Common myeloid progenitor, CD34-positive (primary cell): Measurements from ENCODE around the gene CNNM2.
A peak's percentile ranks its signal among the peaks of the same experiment; 100 is the strongest.

Source experiments
- CTCF ChIA-PET: fragments of 350-600 bp; sonication (Branson Sonifier 250); formaldehyde crosslinking; loops from one replicate; lab custom pipeline; 2021; ENCODE audit warnings: antibody characterized with exemption; lab: Charles Lee
- POLR2A ChIA-PET: fragments of 350-600 bp; sonication (Branson Sonifier 250); formaldehyde crosslinking; loops from one replicate; lab custom pipeline; 2021; ENCODE audit warnings: antibody characterized with exemption; lab: Charles Lee
- DNase-seq, 3 donors: peaks; one replicate each; pipeline versions ENCODE4 v3.0.0 to v3.0.0-alpha.2; 2013
- H3K27ac ChIP-seq, 2 experiments: 1 replicate in 1 of 2; 2 replicates in 1 of 2; pipeline ENCODE4 v1.7.0; 2013; ENCODE audit warnings: inconsistent platforms in 2 of 2, low read length in 2 of 2, mild to moderate bottlenecking in 2 of 2, low read depth in 1 of 2, moderate library complexity in 1 of 2; ENCODE audit not compliant: severe bottlenecking in 2 of 2, insufficient read depth in 1 of 2, poor library complexity in 1 of 2
- H3K27me3 ChIP-seq, 5 experiments: replicated peaks in 2 of 5; 1 replicate in 3 of 5; 2 replicates in 2 of 5; pipeline versions ENCODE4 v1.6.1 to v1.7.0; 2013; ENCODE audit warnings: low read length in 4 of 5, mild to moderate bottlenecking in 2 of 5, moderate library complexity in 2 of 5, inconsistent platforms in 1 of 5; ENCODE audit not compliant: insufficient read depth in 5 of 5, control insufficient read depth in 4 of 5
- H3K36me3 ChIP-seq, 4 experiments: 1 replicate in 2 of 4; 2 replicates in 2 of 4; pipeline versions ENCODE4 v1.6.1 to v1.7.0; 2013; ENCODE audit warnings: low read length in 3 of 4, control low read depth in 1 of 4, mild to moderate bottlenecking in 1 of 4; ENCODE audit not compliant: control insufficient read depth in 4 of 4, insufficient read depth in 4 of 4
- H3K4me1 ChIP-seq, 4 experiments: 1 replicate in 3 of 4; 2 replicates in 1 of 4; pipeline versions ENCODE4 v1.6.1 to v1.7.1; 2013; ENCODE audit warnings: low read length in 3 of 4, mild to moderate bottlenecking in 3 of 4, control low read depth in 1 of 4, inconsistent platforms in 1 of 4, moderate library complexity in 1 of 4; ENCODE audit not compliant: control insufficient read depth in 4 of 4, insufficient read depth in 4 of 4; ENCODE audit errors: control extremely low read depth in 1 of 4
- H3K4me3 ChIP-seq, 7 experiments: 1 replicate in 4 of 7; 2 replicates in 3 of 7; pipeline versions ENCODE4 v1.5.1 to v1.7.0; 2013; ENCODE audit warnings: mild to moderate bottlenecking in 7 of 7, low read length in 6 of 7, moderate library complexity in 6 of 7, inconsistent platforms in 2 of 7, low read depth in 2 of 7, control low read depth in 1 of 7; ENCODE audit not compliant: insufficient read depth in 4 of 7, control insufficient read depth in 1 of 7; ENCODE audit errors: extremely low read depth in 1 of 7
- H3K9me3 ChIP-seq, 5 experiments: 1 replicate in 4 of 5; 2 replicates in 1 of 5; pipeline versions ENCODE4 v1.6.1 to v1.7.1; 2013; ENCODE audit warnings: low read length in 4 of 5, mild to moderate bottlenecking in 2 of 5, inconsistent platforms in 1 of 5, low read depth in 1 of 5, moderate library complexity in 1 of 5; ENCODE audit not compliant: control insufficient read depth in 4 of 5, insufficient read depth in 2 of 5; ENCODE audit errors: control extremely low read depth in 1 of 5
- WGBS: methylation state at CpG from one replicate; pipeline ENCODE4 v1.1.5; 2013; ENCODE audit not compliant: insufficient coverage; 5-methylcytosine and 5-hydroxymethylcytosine counted together

The CNNM2 gene

DNA sequence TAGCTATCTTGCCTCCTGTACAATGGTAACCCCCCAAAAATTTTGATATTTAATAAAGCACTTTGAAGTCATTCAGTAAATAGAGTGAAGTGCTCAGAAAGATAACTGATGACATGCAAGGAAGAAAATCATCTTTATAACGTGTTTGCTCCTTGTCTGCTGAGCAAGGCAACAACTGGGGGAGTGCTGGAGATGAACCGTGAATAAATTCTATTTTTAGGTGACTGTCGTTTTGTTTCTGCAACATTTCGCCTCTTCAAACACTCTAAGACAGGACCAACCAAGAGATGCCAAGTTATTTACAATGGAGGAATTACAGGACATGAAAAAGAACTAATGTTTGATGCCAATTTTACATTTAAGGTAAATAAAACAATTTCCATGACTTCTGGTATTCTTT lies 39.5 kb upstream of the CNNM2 start:
- Histone ChIP-seq H3K9me3 (no peaks in the 10 kb centered on the region), H3K27ac (no peak overlapping the region), H3K4me1 (no peaks in the 10 kb centered on the region), H3K27me3 (no peaks in the 10 kb centered on the region), H3K4me3 (no peak overlapping the region), H3K36me3 (peaks cover 0 to 2% (median 0%) of the 10 kb centered on the region in 4 experiments)
- 93% methylated on average over 4 of the region's 4 CpGs for WGBS
- DNase-seq, result no peak
- CTCF ChIA-PET, result interaction anchor here (1.1 to 1.2 kb wide), 2 partner anchors 23 to 49 kb away, joined by 3 read pairs; no protein-coding TSS in a partner anchor
- POLR2A ChIA-PET, result no interaction called here

- no CpG with 5 or more reads among the region's 2 CpGs for WGBS
- no peaks in the 10 kb centered on the region for H3K27me3 ChIP-seq
- no peak overlapping the region for H3K27ac ChIP-seq
- POLR2A ChIA-PET, result no interaction called here
- peaks cover 0 to 2% (median 0%) of the 10 kb centered on the region in 4 experiments for H3K36me3 ChIP-seq
- CTCF ChIA-PET, result no interaction called here
- DNase-seq, result no peak
- no peaks in the 10 kb centered on the region for H3K4me1 ChIP-seq
- H3K9me3 ChIP-seq, result no peaks in the 10 kb centered on the region
- H3K4me3 ChIP-seq, result no peak overlapping the region
Observed at GRCh38 chr10:102880256-102880655, 37.8 kb upstream of the CNNM2 start.

DNA sequence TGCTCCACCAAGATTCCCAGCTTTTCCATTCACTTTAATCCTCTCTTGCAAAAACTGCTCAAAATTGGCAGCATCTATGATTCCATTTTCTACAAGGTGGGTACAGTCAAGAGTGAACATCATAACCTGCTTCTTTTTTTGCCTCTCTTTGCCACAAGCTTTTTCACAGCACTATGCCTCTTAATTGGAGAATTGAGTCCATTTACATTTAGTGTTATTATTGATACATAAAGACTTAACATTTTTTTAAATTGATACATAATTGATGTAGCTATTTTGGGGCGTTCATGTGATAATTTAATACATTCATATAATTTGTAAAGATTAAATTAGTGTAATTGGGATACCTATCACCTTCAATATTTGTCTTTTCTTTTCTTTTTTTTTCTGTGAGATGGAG lies 30.0 kb upstream of the CNNM2 start:
- no CpG with 5 or more reads among the region's 1 CpG for WGBS
- H3K36me3 ChIP-seq, result no peaks in the 10 kb centered on the region
- H3K4me3 ChIP-seq, result no peak overlapping the region
- peaks cover 0 to 3% (median 0%) of the 10 kb centered on the region in 5 experiments for H3K9me3 ChIP-seq
- no peaks in the 10 kb centered on the region for H3K27me3 ChIP-seq
- CTCF ChIA-PET, result interaction anchor here (1.3 kb wide), 1 partner anchor 14 kb away, joined by 4 read pairs; no protein-coding TSS in a partner anchor
- no peak for DNase-seq
- H3K4me1 ChIP-seq, result no peaks in the 10 kb centered on the region
- no peak overlapping the region for H3K27ac ChIP-seq
- POLR2A ChIA-PET, result no interaction called here

GRCh38 chr10:102894466-102895213 lies 23.5 kb upstream of the CNNM2 start:
- 100% methylated on average over 1 of the region's 4 CpGs for WGBS
- Histone ChIP-seq H3K4me1 (peaks cover 0 to 6% (median 0%) of the 10 kb centered on the region in 4 experiments), H3K27ac (no peak overlapping the region), H3K27me3 (no peaks in the 10 kb centered on the region), H3K36me3 (no peaks in the 10 kb centered on the region), H3K9me3 (no peaks in the 10 kb centered on the region), H3K4me3 (no peak overlapping the region)
- CTCF ChIA-PET, result no interaction called here
- DNase-seq, result no peak
- POLR2A ChIA-PET, result interaction anchor here (0.6 kb wide), 1 partner anchor 82 kb away, joined by 5 read pairs; no protein-coding TSS in a partner anchor

DNA sequence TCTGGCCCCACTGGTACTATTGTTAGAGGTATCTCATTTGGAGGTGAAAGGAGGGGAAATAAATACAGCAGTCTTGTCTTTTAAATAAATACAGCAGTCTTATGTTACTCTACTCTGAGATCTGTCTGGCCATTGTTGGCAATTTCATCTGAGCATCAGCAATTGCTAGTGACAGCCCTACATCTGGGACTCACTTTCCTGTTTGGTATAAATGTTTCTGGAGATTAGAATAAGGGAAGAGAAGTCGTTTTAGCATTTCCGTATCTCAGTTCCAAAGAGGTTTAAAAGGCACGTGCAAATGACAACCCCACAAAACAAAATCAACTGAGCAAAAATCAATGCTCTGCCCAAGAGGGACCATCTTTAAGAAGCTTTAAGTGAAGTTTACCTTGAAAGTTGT lies 18.1 kb upstream of the CNNM2 start:
- WGBS, result no CpG with 5 or more reads among the region's 3 CpGs
- H3K27ac ChIP-seq, result no peak overlapping the region
- peak; percentile 22 to 81 (median 68) for DNase-seq
- H3K4me3 ChIP-seq, result no peak overlapping the region
- ChIA-PET CTCF (interaction anchor here (0.6 to 5.5 kb wide), 7 partner anchors 18 to 344 kb away, joined by 3 to 42 read pairs (median 10); partner anchors contain the start of genes CNNM2 and CYP17A1), POLR2A (no interaction called here)
- H3K27me3 ChIP-seq, result no peaks in the 10 kb centered on the region
- no peaks in the 10 kb centered on the region for H3K9me3 ChIP-seq
- H3K4me1 ChIP-seq, result peaks cover 0 to 16% (median 3%) of the 10 kb centered on the region in 4 experiments
- H3K36me3 ChIP-seq, result no peaks in the 10 kb centered on the region

GRCh38 chr10:102904346-102904745 lies 13.7 kb upstream of the CNNM2 start:
- POLR2A ChIA-PET, result interaction anchor here (0.7 kb wide), 1 partner anchor 166 kb away, joined by 3 read pairs; no protein-coding TSS in a partner anchor
- Histone ChIP-seq H3K27me3 (no peaks in the 10 kb centered on the region), H3K36me3 (no peaks in the 10 kb centered on the region), H3K4me1 (peaks cover 0 to 11% (median 3%) of the 10 kb centered on the region in 4 experiments), H3K27ac (no peak overlapping the region), H3K4me3 (no peak overlapping the region), H3K9me3 (no peaks in the 10 kb centered on the region)
- CTCF ChIA-PET, result interaction anchor here (0.7 to 3.3 kb wide), 4 partner anchors 8 to 151 kb away, joined by 3 to 32 read pairs (median 6); partner anchors contain the start of gene CNNM2
- DNase-seq, result no peak

DNA sequence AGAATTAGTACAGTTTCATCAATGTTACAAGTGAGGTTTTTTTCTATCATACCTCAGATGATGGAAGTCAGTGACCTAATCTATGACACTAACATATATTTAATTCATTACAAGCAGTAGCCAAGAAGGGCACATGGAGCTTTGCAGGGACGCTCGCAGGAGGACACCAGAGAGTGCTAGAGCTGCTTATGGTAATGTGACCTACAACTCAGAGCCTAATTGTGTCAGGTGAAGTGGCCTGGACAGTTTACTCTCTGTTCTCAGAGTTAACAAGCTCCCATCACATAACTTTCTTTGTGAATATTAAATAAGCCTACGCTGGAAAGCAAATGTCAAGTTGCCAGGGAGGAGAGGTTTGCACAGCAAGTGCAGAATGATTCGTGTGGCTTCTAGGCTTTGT lies 11.6 kb upstream of the CNNM2 start:
- no peak overlapping the region for H3K27ac ChIP-seq
- H3K4me3 ChIP-seq, result no peak overlapping the region
- ChIA-PET POLR2A (no interaction called here), CTCF (interaction anchor here (1.0 kb wide), 1 partner anchor 8 kb away, joined by 4 read pairs; no protein-coding TSS in a partner anchor)
- no peak for DNase-seq
- no peaks in the 10 kb centered on the region for H3K4me1 ChIP-seq
- H3K36me3 ChIP-seq, result no peaks in the 10 kb centered on the region
- no peaks in the 10 kb centered on the region for H3K27me3 ChIP-seq
- whole genome bisulfite sequencing, result no CpG with 5 or more reads among the region's 4 CpGs
- H3K9me3 ChIP-seq, result no peaks in the 10 kb centered on the region
